ELF-1 (cell line): Measurements from ENCODE around the gene KIF18B.

Source experiments
- DNase-seq: peaks from one replicate; pipeline ENCODE4 v3.0.0-alpha.2; 2016; ENCODE audit warnings: low read depth, low spot score

Gene KIF18B

DNA sequence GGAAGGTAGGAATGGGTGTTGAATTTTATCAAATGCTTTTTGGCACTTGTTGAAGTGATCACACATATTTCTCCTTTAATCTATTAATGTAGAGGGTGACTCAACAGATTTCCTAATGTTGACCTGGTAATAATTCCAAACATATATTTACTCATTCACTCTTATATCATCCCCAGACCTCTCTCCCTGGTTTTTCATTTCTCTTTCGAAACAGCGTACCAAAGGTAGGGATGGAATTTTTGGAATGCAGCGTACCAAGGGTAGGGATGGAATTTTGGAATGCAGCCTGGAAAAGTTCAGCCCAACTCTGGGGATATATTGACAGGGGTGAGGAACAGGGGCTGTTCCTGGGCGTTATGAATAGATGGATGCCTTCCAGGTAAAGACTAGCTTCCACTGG, 7.3 kb downstream of the KIF18B start:
- no peak for DNase-seq

GRCh38 chr17:44935116-44935515, 12.5 kb downstream of the KIF18B start:
- no peak for DNase-seq

DNA sequence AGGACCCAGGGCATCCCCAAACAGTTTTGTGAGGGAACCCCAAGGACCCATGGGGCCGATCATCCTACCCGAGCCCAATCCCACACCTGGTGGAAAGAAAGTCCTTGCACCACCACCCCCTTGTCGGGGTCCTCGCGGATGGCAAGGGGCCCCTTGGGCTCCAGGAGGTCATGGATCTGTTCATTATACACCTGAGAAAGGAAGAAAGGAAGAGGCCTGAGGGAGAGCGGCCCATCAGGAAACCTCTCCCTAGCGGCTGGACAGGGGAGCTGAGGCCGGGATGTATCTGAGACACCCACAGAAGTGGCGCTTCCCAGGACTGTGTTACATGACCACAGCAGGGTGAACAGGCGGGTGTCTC, 12.8 kb downstream of the KIF18B start:
- no peak for DNase-seq

- DNase-seq, result no peak
Observed at GRCh38 chr17:44933824-44934744, 13.5 kb downstream of the KIF18B start.

DNA sequence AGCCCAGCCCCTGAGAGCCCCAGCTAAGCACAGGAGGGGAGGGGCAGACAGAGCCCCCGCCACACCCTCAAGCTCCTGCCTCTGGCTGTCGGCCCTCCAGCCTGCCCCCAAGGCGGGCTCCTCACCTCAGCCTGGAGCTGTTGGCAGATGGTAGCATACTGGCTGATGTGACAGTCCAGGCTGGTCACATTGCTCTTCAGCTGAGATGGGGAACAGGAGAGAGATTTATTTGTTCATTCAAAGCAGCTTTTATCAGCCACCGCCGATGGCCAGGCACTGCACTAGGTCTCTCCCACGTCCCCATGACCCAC, 14.8 kb downstream of the KIF18B start:
- DNase-seq, result no peak

GRCh38 chr17:44932096-44932786, 15.3 kb downstream of the KIF18B start:
- no peak for DNase-seq

GRCh38 chr17:44931376-44931775, 16.2 kb downstream of the KIF18B start:
- no peak for DNase-seq

- DNase-seq, result no peak
Observed at GRCh38 chr17:44930667-44931066, 16.9 kb downstream of the KIF18B start.

DNA sequence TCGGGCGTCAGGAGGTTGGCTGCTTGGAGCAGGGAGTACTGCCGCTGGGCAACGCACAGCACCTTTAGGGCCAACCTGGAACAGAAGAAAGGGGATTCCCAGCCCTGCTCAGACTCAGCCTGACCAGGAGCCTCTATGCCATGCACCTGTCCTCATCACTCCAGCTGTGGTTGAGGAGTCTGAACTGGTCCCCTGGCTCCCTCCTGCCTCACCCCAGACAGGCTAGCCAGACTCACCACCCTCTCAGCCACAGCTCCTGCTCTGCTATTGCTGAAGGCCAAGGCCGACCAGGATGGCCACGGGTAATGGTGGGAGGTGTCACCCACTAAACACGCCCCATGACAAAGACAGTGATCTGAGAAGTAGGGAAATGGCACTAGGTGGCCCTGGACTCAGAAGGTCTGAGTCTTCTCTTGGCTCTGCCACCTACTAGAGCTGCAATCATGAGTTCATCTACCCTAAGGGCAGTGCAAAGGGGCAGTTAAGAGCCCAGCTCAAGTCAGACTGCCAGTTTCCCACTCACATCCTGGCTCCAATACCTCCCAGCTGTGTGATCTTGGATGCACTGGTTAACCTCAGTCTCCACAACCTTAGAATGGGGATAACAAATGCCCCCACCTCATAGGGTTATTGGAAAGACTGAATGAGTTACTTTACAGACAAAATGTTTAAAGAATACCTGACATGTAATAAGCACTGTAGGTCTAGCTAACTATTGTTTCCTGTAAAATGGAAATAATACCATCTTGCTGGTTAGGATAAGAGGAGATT, 18.4 kb downstream of the KIF18B start:
- DNase-seq, result no peak

DNA sequence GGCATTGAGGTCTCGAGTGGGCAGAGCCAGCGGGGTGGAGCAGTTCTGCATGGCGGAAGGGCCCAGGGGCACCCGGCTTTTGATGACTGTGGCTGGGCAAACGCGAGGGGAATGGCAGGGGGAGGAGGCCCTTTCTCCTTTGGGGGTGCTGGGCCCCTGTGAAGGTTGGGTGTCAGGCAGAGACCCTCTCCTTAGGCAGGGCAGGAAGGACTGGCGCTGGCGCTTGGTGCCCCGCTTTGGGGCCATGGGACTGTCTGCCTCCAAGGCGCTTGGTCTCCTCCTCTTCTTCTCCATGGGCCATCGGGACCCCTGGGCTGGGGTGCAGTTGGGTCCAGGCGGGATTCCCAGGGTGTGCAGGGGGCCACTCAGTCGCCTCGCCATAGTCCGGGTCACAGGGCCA, 19.4 kb downstream of the KIF18B start:
- no peak for DNase-seq

DNA sequence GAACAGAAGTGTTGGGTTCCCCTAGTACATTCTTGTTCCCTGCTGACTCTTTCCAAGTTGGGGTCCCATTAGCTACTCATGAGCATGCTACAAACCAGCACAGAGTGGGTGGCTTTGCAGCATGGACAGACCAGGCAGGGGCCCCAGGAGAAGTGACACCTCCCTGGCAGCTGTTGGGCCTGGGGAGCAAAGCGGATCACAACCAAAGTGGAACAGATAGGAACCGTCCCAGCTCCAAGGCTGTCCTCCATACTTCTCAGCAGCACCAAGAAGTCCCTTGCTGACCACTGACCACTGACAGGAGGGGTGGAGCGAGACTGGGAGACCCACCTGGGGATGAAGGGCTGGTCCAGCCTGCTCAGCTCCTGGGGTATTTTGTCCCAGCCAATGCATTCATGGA, 19.9 kb downstream of the KIF18B start:
- DNase-seq, result no peak

- no peak for DNase-seq
Observed at GRCh38 chr17:44926821-44927525, 20.6 kb downstream of the KIF18B start.

DNA sequence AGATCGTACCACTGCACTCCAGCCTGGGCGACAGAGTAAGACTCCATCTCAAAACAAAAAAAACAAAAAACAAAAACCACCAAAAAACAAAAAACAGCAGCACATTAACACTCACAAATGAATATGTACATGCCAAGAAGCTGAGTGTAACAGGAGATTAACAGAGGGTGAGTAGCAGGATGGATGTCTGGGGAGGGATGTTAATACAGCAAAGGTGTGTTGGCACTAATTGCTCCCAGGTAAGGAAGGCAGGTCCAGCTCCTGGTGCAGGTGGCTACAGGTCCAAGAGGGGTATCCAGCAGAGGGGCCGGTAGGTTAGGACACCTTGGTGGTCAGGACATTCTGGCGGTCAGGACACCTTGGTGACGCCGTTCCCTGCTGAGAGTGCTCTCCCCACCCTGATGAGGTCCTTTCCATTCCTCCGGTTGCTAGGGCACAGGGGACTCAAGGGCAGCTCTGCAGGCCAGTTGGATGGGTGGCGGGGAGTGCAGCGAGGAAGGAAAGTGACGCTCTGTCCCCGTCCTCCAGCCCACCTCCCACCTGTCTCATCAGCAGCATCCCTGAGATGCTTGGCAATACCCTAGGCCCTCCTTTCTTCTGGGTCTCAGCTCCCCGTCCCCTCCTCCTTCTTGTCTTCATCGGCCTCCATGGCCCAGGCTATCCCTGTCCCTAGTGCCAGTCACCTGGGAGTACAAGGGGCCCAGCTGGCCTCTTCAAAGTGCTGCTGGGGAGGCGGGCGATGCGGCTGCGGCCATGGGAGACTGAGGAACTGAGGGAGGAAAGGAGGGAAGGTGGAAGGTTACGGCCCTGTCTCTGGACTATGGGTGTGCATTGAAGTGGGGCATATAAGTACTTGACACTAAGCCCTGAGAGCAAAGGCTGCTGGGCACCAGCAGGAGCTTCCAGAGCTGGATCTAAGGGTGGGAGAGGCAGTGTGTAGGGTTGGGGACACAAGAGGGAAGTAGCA, 21.6 kb downstream of the KIF18B start:
- DNase-seq, result no peak

DNA sequence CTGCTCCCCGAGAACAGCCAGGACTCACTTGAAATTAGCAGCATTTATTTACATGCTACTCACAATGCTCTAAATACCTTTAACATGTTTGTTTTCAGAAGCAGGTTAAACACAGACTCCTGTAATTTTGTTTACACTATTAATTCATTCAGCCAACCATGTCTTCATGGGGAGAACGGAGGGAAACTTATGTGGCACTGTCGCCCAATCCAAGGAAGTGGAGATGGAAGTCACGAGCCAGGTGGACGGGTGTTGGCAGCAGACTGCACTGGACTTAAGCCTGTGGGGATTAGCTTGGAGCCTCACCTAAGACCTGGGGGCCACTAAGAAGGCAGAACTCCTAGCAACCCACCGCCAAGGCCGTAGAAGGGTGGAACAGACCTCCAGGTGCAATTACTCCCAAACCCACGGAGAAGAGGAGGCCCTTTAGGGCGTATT, 23.4 kb downstream of the KIF18B start:
- no peak for DNase-seq

DNA sequence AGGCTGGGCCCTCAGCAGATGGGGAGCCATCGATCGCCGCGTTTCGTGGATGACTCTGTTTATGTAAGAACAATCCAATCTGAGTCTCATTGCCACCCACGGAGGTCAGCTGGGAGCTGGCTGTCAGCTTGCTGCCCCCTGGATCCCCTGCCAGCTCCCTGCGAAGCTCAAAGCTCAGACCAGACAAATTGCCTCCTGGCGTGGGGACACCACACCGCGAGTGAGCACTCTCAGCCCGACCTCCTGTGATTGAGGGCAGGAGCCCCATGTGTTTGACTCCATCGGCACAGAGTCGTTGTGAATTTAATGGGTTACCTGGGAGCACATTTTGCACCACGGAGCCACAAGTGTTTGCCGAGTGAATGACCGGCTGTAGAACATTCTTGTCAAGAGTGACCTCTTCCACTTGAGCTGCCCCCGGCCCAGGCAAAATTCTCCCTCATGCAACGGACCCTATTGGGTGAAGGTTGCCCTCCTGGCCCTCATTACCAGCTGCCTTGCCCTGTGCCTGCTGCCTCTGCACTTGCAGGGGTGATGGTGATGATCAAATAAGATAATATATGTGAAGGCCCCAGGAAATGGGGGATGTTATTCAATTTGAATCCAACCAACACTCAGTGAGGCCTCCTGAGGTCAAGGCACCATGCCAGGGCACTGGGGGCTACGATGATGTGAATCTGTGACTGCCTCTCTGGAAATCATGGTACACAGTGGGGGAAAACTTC, 24.7 kb downstream of the KIF18B start:
- DNase-seq, result no peak

DNA sequence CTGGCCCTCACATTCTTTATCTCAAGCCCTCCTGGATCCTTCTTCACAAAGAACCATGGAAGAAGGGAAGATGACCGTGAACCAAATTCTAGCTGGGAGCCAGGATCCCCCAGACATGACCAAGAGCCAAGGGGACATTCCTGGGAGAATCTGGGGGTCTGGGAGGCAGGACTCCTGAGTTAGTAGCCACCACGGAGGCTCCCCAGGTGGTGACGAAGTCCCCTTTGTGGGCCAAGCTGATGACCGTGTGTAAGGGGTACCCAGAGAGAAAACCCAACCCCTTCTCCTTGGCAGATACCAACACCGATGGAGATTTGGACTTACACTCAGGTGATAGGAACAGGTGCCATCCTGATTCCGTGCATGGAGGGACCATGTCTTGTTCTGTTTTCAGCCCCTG, 25.4 kb downstream of the KIF18B start:
- no peak for DNase-seq

DNA sequence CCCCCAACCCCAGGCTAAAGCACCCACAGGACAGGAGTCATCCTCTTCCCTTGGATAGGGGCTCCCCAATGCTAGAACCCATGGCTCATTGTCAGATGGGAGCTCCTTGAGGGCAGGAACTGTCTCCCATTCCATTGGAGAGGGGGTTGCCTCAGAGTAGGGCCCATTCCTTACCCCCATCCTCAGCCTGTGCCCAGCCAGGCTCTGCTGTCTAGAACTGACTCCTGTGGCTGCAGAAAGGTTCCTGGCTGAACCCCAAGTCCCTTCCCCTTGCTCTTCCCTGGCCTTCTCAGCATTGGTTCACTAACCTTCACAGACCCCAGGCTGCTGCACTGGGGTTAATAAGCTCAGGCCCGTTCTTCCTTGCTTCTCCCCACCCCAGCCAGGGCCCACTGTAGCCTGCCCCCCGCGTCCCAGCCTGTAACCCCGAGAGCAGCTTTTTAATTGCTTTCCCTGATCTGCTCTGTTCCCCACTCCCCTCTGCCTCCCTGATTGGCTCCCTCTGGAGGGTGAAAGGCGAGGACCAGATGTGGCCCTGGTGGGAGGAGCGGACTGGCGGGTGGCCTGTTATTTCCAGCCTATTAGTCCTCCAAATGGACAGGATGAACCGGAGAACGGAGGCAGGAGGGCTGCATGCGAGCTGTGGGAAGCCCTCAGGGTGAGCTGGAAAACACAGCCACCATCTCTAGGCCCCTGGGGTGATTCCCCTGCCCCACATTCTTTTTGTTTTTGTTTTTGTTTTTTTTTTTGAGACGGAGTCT, 26.3 kb downstream of the KIF18B start:
- peak; percentile 72 for DNase-seq

GRCh38 chr17:44920565-44920940, 27.0 kb downstream of the KIF18B start:
- no peak for DNase-seq

DNA sequence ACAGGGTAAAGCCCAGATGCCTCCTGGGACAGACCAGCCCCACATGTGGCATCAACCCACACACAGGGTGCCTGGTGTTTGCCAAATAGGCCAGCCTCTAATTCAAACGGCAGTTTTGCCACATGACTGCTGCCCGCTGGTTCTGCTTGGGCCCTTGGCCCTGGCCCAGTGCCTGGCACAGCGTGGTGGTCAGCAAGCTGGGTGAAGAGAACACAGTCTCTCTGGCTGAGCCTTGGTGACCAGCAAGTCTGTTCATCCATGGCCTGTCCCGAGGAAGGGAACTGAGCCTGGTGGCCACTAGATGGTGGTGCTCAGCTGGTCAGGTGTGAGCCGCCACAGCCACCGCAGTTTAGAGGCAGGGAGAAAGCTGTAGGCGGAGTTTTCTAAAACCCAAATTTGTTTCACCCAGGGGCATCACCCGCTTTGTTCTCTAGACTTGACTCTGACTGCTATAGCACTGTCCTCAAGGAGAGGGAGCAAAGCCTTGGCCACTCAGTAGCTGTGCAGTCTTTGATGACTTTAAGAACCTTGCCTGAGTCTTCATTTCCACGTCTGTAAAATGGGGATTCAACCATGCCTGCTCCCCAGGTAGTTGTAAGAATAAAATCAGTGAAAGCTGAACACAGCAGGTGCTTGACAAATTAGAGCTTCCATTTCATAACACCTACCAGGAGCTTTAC, 27.5 kb downstream of the KIF18B start:
- peak; percentile 86 for DNase-seq
